HG02938 (cell line): Measurements from ENCODE around the gene APOOL.
A peak's percentile ranks its signal among the peaks of the same experiment; 100 is the strongest.
"Not testable (repeated sequence)": the region's sequence is repeated elsewhere in the genome, so short reads cannot be mapped to it uniquely, and the experiment has no call there.

Source experiments
- ATAC-seq: cut with Tn5 transposase; IDR thresholded peaks from one replicate; pipeline ENCODE4 v1.9.1; 2021; ENCODE audit warnings: mild to moderate bottlenecking, moderate library complexity; ENCODE audit not compliant: unreplicated experiment

The APOOL gene

DNA sequence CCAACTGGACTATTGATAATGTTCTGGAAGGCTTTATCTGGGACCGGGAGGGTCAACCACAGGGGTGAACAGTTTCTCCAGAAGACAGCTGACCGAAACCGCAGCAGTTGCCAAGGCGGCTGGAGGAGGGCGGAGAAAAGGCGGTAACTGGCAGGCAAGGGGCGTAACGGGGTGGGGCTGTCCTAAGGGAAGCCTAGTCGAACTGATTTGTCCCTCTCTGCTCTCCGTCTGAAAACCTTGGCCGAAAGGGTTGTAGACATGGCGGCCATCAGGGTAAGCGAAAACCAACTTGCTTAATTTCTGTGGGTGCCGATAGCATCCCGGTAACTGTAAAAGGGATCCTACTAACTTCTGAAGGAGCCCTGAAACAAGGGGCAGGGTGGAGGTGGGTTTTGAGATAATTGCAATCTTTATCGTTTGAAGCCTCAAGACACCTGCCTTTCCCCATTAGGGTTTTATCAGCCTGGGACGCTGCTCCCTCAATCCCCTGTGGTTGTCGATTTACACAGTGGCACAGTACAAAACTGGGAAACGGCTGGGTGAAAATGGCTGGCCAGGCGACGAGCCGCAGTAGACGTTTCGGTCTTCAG lies at the start of gene APOOL:
Gene APOOL, plus strand, starts transcription at position 223 of the 590 bp plus-strand sequence. Its CDS starts 36 bp downstream, at position 259.
- peak; percentile 95 for ATAC-seq

GRCh38 chrX:84956304-84956703 lies 47.4 kb upstream of the APOOL start:
- ATAC-seq: no peak

GRCh38 chrX:84974803-84975202 lies 28.9 kb upstream of the APOOL start:
- no peak for ATAC-seq

- not testable (repeated sequence) for ATAC-seq
Measured at GRCh38 chrX:84991739-84992138, 11.9 kb upstream of the APOOL start.

- ATAC-seq: no peak
Measured at GRCh38 chrX:84993150-84993549, 10.5 kb upstream of the APOOL start.

DNA sequence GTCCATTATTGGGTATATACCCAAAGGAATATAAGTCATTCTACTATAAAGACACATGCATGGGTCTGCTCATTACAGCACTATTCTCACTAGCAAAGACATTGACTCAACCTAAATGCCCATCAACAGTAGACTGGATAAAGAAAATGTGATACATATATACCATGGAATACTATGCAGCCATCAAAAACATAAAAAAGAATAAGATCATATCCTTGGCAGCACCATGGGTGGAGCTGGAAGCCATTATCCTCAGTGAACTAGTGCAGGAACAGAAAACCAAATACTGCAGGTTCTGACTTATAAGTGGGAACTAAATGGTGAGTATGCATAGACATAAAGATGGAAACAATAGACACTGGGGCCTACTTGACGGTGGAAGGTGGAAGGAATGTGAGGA lies 2.3 kb upstream of the APOOL start:
- no peak for ATAC-seq

- ATAC-seq: no peak
Measured at GRCh38 chrX:85004255-85004654, 578 bp downstream of the APOOL start.

- ATAC-seq: no peak
Measured at GRCh38 chrX:85012098-85012497, 8.4 kb downstream of the APOOL start.

DNA sequence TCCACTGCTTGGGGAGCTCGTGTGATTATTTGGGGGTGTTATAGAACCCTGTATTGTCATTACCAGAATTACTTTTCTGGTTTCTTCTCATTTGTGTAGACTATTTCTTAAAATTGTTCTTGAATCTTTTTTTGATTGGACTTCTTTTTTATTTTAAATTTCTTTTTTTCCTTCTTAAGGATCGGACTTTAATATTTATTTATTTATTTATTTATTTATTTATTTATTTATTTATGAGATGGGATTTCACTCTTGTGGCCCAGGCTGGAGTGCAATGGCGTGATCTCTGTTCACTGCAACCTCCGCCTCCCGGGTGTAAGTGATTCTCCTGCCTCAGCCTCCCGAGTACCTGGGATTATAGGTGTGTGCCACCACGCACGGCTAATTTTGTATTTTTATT lies 11.7 kb downstream of the APOOL start:
- ATAC-seq: not testable (repeated sequence)

DNA sequence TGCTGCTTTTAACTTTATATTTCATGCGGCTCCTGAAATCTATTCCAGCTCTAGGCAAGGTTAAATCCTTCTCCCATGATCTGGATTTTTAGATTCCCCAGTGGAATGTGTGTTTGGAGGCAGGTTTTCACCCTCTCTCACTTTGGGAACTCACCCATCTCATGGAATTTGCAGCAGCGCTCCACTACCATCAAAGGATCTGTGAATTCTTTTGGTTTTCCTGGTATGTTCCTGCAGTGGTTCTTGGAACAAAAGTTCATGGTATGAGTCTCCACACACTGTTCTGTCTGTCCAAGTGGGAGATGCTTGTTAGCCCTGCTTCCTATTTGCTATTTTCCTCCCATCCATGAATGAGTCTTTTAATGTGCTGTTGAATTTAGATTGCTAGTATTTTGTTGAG lies 14.0 kb downstream of the APOOL start:
- no peak for ATAC-seq

DNA sequence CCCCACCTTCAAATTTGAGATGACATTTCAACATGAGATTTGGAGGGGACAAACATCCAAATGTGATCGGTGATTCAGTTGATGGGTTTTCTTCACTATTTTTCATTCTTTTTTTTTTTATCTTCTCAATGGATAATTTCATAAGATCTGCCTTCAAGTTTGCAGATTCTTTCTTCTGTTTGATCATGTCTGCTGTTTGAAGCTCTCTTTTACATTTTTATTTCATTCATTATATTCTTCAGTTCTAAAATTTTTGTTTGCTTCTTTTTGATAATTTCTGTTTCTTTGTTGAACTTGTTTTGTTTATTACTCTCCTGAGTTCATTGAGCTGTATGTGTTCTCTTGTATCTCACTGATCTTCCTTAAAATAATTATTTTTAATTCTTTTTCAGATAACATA lies 14.8 kb downstream of the APOOL start:
- ATAC-seq: no peak

DNA sequence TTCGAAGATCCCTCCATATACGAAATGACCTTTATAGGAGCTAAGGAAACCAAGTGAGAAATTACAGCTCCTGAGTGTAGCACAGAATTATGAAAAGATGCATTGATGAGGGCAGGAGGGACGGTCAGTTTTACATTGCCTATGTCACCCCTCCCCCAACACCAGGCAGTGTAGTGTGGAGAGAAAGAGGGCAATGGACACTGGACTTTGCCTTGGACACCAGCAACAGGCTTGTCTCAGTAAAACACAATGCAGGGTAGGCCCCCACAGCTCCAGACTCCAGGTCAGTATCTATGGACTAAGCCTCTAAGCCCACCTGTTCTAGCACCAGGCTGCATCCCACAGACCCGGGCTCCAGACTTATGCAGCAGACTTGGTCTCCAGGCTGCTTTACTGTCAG lies 16.5 kb downstream of the APOOL start:
- no peak for ATAC-seq

- no peak for ATAC-seq
Measured at GRCh38 chrX:85024044-85024443, 20.4 kb downstream of the APOOL start.

- ATAC-seq: no peak
Measured at GRCh38 chrX:85024562-85024961, 20.9 kb downstream of the APOOL start.

DNA sequence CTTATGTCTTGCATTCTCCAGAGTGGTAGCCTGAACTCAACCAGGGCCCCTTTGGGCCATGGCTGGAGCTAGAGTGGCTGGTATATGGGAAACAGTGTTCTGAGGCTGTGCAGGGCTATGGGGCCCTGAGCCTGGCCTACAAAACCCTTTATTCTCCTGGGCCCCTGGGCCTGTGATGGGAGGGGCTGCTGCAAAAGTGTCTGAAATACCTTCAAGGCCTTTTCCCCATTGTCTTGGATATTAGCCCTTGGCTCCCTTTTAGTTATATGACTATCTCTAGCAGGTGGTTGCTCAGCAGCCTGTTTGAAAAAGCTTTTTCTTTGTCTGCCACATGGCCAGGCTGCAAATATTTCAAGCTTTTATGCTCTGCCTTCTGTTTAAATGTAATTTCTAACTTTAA lies 22.5 kb downstream of the APOOL start:
- ATAC-seq: no peak

DNA sequence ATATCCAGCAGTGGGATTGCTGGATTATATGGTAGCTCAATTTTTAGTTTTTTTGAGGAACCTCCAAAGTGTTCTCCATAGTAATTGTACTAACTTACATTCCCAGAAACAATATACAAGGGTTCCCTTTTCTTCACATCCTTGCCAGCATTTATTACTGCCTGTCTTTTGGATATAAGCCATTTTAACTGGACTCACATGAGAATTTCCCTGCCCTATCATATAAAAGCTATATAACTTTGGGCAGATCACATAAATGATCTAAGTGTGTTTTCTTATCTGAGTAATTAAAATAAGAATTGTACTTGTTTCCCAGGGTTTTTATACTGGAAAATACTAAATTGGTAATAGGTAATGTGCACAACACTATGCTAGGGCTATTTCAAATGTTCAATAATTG lies 25.4 kb downstream of the APOOL start:
- ATAC-seq: no peak

- no peak for ATAC-seq
Measured at GRCh38 chrX:85031505-85031904, 27.8 kb downstream of the APOOL start.

DNA sequence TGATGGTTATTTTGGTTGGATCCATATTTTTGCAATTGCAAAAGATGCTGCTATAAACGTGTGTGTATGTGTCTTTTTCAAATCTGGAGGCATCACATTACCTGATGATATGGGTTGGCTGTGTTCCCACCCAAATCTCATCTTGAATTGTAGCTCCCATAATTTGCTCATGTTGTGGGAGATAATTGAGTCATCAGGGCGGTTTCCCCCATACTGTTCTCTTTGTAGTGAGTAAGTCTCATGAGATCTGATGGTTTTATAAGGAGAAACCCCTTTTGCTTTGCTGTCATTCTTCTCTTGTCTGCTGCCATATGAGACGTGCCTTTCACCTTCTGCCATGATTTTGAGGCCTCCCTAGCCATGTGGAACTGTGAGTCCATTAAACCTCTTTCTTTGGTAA lies 33.4 kb downstream of the APOOL start:
- ATAC-seq: no peak

- no peak for ATAC-seq
Measured at GRCh38 chrX:85051627-85052026, 48.0 kb downstream of the APOOL start.

DNA sequence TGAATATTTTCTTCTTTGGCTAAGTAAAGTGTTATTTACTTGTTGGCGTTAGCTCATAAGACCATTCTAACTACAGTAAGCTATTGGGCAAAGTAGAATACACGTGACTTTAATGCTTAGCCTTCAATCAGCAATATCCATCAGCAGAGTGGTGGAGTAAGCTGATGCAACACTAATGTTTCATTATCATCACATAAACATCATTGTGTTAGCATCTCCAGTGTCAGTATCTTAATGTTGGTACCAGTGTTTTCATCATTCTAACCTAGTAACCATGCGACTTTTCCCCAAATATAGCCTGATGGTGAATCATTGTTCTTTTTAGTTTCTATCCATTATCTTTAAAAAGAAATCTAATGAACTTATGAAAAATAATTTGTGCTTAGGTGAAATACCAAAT lies 48.5 kb downstream of the APOOL start:
- no peak for ATAC-seq

- no peak for ATAC-seq
Measured at GRCh38 chrX:85052636-85053343, 49.1 kb downstream of the APOOL start.

GRCh38 chrX:85065512-85066198 lies 62.0 kb downstream of the APOOL start:
- peak; percentile 93 for ATAC-seq
